COR-L47 (cell line): ENCODE measurements around the gene PRKRA.
A peak's percentile ranks its signal among the peaks of the same experiment; 100 is the strongest.
"Not testable (repeated sequence)": the region's sequence is repeated elsewhere in the genome, so short reads cannot be mapped to it uniquely, and the experiment has no call there.

Experiments used
- DNase-seq: peaks from one replicate; lab custom pipeline; 2025; lab: John Stamatoyannopoulos, UW

Gene PRKRA

GRCh38 chr2:178450774-178451525 is at the start of gene PRKRA, which contains the start of gene PJVK:
PRKRA (minus strand) TSS chr2:178451175; CDS start chr2:178451030, 145 bp downstream.
PJVK (plus strand) TSS chr2:178451378; CDS start chr2:178453410, 2,032 bp downstream.
- peak; percentile 98 for DNase-seq

- DNase-seq = no peak
Observed at GRCh38 chr2:178499640-178500039, 48.7 kb upstream of the PRKRA start.

- DNase-seq = no peak
Observed at GRCh38 chr2:178498137-178498536, 47.2 kb upstream of the PRKRA start.

GRCh38 chr2:178496049-178496448 is 45.1 kb upstream of the PRKRA start:
- no peak for DNase-seq

GRCh38 chr2:178491612-178492011 is 40.6 kb upstream of the PRKRA start:
- no peak for DNase-seq

- DNase-seq = no peak
Observed at GRCh38 chr2:178485356-178485755, 34.4 kb upstream of the PRKRA start.

GRCh38 chr2:178484245-178485041 is 33.5 kb upstream of the PRKRA start:
- peak; percentile 89 for DNase-seq

GRCh38 chr2:178482437-178482836 is 31.5 kb upstream of the PRKRA start:
- DNase-seq = no peak

- peak; percentile 95 for DNase-seq
Observed at GRCh38 chr2:178480227-178481181, 29.5 kb upstream of the PRKRA start, which contains the start of gene PLEKHA3. PLEKHA3 (plus strand) TSS chr2:178480457; CDS start chr2:178480870, 413 bp downstream.

- no peak for DNase-seq
Observed at GRCh38 chr2:178479758-178480226, 28.8 kb upstream of the PRKRA start.

- DNase-seq = no peak
Observed at GRCh38 chr2:178479275-178479616, 28.3 kb upstream of the PRKRA start.

- DNase-seq = peak; percentile 87
Observed at GRCh38 chr2:178478439-178479274, 27.7 kb upstream of the PRKRA start, which contains the start of gene FKBP7. FKBP7 (minus strand) TSS chr2:178478600; CDS start chr2:178478499, 101 bp downstream.

GRCh38 chr2:178478130-178478438 is 27.1 kb upstream of the PRKRA start:
- peak; percentile 6 for DNase-seq

GRCh38 chr2:178477443-178478129 is 26.6 kb upstream of the PRKRA start:
- DNase-seq = no peak

GRCh38 chr2:178476477-178476876 is 25.5 kb upstream of the PRKRA start:
- no peak for DNase-seq

- no peak for DNase-seq
Observed at GRCh38 chr2:178474560-178474959, 23.6 kb upstream of the PRKRA start.

- no peak for DNase-seq
Observed at GRCh38 chr2:178473931-178474330, 23.0 kb upstream of the PRKRA start.

GRCh38 chr2:178473373-178473772 is 22.4 kb upstream of the PRKRA start:
- no peak for DNase-seq

- DNase-seq = not testable (repeated sequence)
Observed at GRCh38 chr2:178471313-178471712, 20.3 kb upstream of the PRKRA start.

- no peak for DNase-seq
Observed at GRCh38 chr2:178469219-178469849, 18.4 kb upstream of the PRKRA start.
